Kidney glomerular epithelial cell (primary cell): ENCODE data around the gene PPA2.

Experiments used
- DNase-seq: peaks from one replicate; lab custom pipeline; 2025; lab: John Stamatoyannopoulos, UW

Gene PPA2

GRCh38 chr4:105389167-105389566 lies 84.7 kb downstream of the PPA2 start:
- DNase-seq = no peak

DNA sequence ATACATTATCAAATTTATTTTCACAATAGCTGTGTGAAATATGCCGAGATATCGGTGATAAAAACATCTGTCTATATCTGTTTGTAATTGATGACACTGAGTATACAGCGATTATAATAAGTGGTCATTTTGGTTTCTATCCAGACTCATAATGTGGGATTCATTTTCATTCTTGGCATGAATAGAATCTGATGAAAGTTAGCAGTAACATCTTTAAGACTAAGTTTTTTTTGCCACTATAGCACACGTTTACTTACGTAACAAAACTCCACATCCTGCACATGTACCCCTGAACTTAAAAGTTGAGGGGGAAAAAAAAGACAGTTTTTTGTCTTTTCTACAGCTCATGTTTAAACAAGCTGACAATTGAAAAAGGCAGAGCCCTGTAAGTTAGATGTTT lies 86.4 kb downstream of the PPA2 start:
- no peak for DNase-seq

GRCh38 chr4:105386012-105386411 lies 87.8 kb downstream of the PPA2 start:
- DNase-seq = no peak

DNA sequence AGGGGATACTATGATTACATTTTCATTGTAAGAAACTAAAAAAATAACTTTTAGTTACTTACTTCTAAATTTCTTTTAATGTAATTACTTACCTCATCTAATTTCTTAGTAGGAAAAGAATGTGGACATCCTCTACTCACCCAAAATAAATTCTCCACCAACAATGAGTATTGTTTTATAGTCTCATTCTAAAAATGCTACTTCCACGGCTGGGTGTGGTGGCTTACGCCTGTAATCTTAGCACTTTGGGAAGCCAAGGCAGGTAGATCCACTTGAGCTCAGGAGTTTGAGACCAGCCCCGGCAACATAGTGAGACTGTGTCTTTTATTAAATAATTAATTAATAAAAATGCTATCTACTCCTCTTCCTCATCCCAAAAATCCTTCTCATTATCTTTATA lies 99.8 kb downstream of the PPA2 start:
- DNase-seq = no peak

DNA sequence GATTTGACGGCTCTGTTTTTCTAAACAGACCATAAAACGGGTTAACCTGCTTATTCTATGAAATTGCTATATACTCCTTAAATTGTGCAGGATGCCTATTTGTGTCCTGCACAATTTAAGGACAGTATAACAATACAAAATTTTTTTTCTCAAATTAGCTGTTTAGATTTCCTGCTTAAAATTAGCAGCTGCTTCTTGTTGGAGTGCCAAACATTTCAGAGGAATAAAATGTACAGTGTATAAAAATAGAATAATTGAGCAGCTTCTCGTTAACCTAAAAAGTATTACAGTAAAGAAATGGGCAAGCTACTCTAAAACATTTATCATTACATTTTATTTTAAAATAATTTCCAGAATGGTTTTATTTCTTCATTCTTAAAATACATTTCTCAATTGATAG lies 100.5 kb downstream of the PPA2 start:
- DNase-seq = no peak

DNA sequence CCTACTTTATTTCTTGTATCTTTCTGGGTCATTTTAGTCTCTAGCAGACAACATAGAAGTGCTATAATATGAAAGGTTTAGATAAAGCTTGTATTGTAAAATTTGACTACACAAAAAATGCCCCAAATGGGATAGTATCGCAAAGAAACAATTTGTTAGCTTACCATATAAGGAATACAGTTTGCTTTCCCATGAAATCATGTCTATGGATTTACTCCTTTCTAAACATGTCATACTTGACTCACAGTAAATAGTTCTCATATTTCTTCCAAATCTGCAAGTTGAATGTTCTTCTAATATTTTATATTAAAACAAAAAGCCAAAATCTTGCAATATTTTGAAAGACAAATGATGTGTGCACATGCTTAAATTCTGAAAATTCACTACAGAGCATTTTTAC lies 103.9 kb downstream of the PPA2 start:
- no peak for DNase-seq

GRCh38 chr4:105361053-105361452 lies 112.8 kb downstream of the PPA2 start:
- no peak for DNase-seq

- no peak for DNase-seq
These were observed 116.4 kb downstream of the PPA2 start for GRCh38 chr4:105357258-105357980.

DNA sequence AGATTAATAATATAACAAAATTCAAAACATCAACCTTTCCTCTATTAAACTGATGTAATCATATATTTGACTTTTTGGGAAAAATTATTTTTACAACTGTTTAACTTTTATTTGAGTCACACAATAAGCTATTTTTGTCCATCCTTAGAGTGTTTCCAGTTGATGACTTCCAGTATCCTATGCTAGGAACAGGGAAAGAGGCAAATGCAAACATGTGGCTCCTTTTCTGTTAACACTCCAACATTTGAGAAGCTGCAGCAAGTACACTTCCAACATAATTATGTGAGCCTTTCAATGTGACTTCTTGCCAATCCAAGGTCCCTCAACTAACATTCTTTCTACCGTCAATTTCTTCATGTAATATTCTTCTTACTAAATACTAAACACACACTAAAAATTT lies 117.7 kb downstream of the PPA2 start:
- no peak for DNase-seq

DNA sequence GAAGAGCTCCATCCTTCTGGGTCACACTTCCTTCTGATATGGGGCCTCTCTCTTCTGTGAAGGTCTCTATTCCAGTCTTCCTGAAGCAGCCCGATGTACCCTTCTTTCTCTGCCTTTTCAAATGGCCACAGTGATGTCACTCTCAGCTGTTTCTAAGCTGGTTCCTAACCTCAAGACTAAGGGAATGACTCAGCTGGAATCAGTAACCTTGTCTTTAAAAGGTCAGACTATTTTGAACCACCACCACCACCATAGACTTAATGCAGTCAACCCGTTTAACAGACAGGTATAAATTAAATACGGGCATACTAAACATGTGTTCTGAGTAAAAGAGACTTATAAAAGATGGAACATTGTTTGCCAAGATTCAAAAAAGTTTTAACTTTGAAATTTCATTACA lies 121.0 kb downstream of the PPA2 start:
- peak; percentile 2 for DNase-seq

- DNase-seq = no peak
These were observed 122.0 kb downstream of the PPA2 start for GRCh38 chr4:105351861-105352260.

GRCh38 chr4:105350859-105351490 lies 122.9 kb downstream of the PPA2 start:
- peak; percentile 25 for DNase-seq

- DNase-seq = no peak
These were observed 125.1 kb downstream of the PPA2 start for GRCh38 chr4:105348719-105349118.

DNA sequence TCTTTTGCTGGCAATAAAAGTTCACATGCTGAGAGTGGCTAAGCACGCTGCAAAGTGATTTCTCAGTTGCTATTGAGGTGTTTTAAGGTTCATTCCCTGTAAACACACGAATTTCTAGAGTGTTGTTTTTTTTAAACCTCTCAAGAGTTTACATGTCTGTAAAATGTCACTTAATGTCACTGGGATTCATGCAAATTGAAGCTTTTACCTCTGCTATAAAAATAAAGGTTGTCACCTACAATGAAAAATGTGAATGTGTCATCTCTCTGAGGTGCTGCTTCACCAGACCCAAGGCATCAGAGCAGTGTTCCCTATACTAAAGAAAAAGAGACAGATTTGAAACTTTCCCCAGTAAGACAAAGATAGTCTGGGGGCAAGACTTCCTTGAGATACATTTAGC lies 127.0 kb downstream of the PPA2 start:
- DNase-seq = no peak

- no peak for DNase-seq
These were observed 128.0 kb downstream of the PPA2 start for GRCh38 chr4:105345838-105346237.

DNA sequence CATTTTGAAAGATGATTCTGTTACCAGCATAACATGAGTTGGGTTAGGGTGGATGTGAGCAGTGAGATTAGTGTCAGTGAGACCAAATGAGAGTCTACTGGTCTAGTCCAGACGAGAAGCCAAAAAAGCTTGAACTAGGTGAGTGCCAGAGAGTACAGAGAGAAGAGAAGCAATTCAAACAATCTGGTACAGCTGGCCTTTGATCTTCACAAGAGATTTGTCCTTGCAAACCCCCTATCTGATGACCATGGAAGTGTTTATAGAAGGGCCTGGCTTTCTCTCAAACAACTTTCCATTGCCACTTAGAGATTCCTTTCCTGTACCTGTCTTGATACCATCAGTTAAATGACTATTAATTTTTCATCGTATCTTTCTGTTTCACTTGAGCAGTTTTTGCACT lies 128.5 kb downstream of the PPA2 start:
- DNase-seq = no peak

GRCh38 chr4:105344141-105344540 lies 129.7 kb downstream of the PPA2 start:
- no peak for DNase-seq

DNA sequence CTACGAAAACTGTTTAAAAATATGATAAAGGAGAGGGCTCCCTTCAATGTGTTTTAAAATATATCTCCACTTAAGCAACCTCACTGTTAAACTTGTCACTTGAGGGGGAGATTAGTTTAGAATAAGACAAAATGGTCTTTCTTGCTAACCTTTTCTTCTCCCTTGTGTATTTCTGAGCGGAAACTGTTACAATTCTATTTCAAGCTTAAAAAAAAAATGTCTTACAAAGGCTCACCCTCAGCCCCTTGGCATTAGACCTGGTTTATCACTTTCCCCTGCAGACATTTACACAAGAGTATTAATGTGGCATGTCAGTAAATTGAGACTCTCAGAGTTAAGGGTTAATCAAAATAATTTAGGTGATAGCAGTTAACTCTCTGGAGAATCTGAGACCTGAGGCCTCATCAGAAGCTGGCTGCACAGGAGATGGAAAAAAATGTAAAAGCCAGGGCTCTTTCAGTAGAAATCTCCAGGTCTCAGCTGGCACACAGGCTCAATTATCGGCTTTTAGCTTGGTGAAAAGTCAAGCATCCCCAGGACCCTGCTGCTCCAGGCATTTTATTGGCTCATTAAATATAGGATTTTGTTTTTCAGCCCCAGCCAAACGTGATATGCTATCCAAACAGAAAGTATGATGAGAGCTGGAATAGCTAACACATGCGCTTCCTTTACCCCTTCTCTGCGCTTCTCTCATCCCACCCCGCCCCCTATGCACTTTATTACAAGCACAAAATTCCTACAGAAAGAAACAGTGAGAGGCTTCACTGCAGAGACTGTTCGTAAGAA lies 130.5 kb downstream of the PPA2 start:
- DNase-seq = no peak

GRCh38 chr4:105329081-105329480 lies 144.8 kb downstream of the PPA2 start:
- DNase-seq = no peak

GRCh38 chr4:105327956-105328355 lies 145.9 kb downstream of the PPA2 start:
- no peak for DNase-seq

GRCh38 chr4:105327222-105327621 lies 146.6 kb downstream of the PPA2 start:
- no peak for DNase-seq
